Transverse colon (tissue), 3 donors: ENCODE measurements around the gene KLHL29.

Experiments used
- EP300 ChIP-seq: sonication (generic); formaldehyde crosslinking; IDR thresholded peaks from one replicate; pipeline ENCODE4 v1.6.1; 2017; ENCODE audit warnings: antibody characterized with exemption, low read depth
- POLR2A ChIP-seq: fragments of 450-650 bp; IDR thresholded peaks from one replicate; pipeline ENCODE4 v1.6.1; 2016; ENCODE audit warnings: antibody characterized with exemption, mild to moderate bottlenecking, moderate library complexity
- TF ChIP-seq, protein P1 (sequence below), 5 experiments: fragments of 200-600 bp in 3 of 5; fragments of 450-650 bp in 2 of 5; sonication (generic) in 3 of 5; IDR thresholded peaks; 1 replicate in 2 of 5; 2 replicates in 3 of 5; pipeline ENCODE4 v1.5.1; 2016 to 2017; ENCODE audit warnings: antibody characterized with exemption in 5 of 5, inconsistent platforms in 3 of 5, mild to moderate bottlenecking in 2 of 5, moderate library complexity in 1 of 5

DNA sequence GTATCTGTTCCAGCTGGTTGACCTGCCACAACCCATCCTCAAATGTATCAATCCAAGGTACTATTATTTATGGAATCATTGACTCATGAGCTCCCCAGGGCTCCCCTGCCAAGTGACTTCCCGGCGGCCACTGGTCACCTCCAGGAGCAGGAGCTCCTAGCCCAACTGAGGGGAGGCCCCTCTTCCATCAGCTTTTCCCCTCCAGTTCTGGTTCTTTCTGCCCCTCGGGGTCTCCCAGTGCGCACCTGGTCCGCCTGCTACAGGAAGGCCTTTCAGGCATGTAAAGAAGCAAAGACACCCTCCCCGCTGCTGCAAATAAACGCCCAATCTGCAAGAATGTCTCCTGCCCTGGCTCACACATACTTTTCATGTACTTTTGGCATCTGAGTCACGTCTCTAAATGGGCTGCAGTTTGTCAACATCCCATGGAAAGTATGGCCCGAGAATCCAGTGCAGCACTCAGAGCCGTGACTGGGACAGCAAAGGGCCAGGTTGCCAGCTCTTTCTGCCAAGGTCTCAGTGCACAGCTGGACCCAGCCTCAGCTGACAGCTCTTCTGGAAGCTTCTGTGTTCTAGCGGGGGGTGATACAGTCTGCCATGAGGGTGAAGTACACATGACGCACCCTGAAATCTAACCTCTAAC, 41.4 kb downstream of the KLHL29 start:
- TF ChIP-seq, protein P1, sequence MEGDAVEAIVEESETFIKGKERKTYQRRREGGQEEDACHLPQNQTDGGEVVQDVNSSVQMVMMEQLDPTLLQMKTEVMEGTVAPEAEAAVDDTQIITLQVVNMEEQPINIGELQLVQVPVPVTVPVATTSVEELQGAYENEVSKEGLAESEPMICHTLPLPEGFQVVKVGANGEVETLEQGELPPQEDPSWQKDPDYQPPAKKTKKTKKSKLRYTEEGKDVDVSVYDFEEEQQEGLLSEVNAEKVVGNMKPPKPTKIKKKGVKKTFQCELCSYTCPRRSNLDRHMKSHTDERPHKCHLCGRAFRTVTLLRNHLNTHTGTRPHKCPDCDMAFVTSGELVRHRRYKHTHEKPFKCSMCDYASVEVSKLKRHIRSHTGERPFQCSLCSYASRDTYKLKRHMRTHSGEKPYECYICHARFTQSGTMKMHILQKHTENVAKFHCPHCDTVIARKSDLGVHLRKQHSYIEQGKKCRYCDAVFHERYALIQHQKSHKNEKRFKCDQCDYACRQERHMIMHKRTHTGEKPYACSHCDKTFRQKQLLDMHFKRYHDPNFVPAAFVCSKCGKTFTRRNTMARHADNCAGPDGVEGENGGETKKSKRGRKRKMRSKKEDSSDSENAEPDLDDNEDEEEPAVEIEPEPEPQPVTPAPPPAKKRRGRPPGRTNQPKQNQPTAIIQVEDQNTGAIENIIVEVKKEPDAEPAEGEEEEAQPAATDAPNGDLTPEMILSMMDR (IDR thresholded peaks at IDR 0.05), result no peak
- TF ChIP-seq POLR2A, result no peak
- peak; percentile 50 for TF ChIP-seq EP300
